OCI-LY1 (cell line): ENCODE results near the gene BAG2.

ENCODE experiments used
- EZH2 ChIP-seq: fragments of 200-600 bp; sonication (generic), shearing (Covaris generic); IDR thresholded peaks from 2 replicates; pipeline ENCODE4 v1.8.0; 2017; ENCODE audit warnings: borderline replicate concordance, mixed run types, mild to moderate bottlenecking, antibody characterized with exemption, low read length, moderate library complexity, mixed read lengths
- TF ChIP-seq, protein P1 (sequence below): fragments of 200-600 bp; sonication (generic), shearing (Covaris generic); IDR thresholded peaks from 2 replicates; pipeline ENCODE4 v1.5.1; 2017; ENCODE audit warnings: mild to moderate bottlenecking, antibody characterized with exemption, low read length, moderate library complexity, mixed read lengths

DNA sequence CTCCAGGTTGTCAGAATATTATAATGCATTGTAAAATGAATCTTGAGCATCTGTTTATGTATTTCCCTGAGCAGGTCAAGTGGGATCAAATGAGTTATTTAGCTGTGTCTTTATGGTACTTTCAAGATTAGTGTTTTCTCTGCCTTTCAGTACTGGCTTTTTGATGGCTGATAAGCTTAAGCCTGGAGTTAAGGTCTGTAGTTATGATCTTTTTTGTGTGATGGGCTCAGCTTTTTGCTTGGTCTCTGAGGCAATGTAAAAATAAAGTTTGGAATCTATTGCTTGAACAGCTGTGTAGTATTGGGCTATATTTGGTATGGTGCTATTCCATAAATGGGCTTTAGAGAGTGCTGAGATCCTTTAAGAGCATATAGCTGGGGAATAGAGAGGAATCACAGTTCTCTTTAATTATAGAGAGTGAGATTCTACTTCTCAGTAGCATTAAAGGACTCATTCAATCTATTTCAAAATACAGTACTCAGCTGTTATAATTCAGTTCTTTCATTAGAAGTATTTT lies 41.4 kb upstream of the BAG2 start:
- TF ChIP-seq, protein P1, sequence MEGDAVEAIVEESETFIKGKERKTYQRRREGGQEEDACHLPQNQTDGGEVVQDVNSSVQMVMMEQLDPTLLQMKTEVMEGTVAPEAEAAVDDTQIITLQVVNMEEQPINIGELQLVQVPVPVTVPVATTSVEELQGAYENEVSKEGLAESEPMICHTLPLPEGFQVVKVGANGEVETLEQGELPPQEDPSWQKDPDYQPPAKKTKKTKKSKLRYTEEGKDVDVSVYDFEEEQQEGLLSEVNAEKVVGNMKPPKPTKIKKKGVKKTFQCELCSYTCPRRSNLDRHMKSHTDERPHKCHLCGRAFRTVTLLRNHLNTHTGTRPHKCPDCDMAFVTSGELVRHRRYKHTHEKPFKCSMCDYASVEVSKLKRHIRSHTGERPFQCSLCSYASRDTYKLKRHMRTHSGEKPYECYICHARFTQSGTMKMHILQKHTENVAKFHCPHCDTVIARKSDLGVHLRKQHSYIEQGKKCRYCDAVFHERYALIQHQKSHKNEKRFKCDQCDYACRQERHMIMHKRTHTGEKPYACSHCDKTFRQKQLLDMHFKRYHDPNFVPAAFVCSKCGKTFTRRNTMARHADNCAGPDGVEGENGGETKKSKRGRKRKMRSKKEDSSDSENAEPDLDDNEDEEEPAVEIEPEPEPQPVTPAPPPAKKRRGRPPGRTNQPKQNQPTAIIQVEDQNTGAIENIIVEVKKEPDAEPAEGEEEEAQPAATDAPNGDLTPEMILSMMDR, result no peak
- no peak for TF ChIP-seq EZH2
